ENCODE results near the gene OR4K5. TPM values are rescaled to one million over a fixed set of nuclear protein-coding genes. Genes with fewer than 3 reads are reported as not detected.
"Not testable (repeated sequence)": the region's sequence is repeated elsewhere in the genome, so short reads cannot be mapped to it uniquely, and the experiment has no call there.

Gene OR4K5
- total RNA-seq, 1 donor, result not detected

DNA sequence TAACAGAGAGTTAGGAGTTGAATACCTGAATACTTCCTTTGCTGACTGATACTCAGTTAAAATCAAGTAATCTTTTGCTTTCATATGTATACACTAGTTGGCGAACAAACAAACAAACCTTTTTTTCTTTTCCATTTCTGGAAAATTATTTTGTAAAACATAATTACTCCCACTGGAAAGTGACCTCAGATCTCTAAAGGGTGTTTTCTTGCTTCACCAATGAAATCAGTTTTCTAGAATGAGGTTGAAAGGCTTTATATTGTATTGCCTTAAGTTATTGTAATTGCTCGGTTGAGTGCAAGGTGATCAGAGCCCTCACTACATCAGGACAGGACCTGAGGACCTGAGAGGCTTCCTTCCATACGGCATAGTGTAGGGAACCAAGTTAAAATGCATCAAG lies 10.2 kb downstream of the OR4K5 start, which contains the start of gene OR4K1:
Gene OR4K1, plus strand, starts transcription at position 301 of the 400 bp plus-strand sequence. CDS start 4,750 bp downstream, outside the sequence.
- TF ChIP-seq, protein P1, sequence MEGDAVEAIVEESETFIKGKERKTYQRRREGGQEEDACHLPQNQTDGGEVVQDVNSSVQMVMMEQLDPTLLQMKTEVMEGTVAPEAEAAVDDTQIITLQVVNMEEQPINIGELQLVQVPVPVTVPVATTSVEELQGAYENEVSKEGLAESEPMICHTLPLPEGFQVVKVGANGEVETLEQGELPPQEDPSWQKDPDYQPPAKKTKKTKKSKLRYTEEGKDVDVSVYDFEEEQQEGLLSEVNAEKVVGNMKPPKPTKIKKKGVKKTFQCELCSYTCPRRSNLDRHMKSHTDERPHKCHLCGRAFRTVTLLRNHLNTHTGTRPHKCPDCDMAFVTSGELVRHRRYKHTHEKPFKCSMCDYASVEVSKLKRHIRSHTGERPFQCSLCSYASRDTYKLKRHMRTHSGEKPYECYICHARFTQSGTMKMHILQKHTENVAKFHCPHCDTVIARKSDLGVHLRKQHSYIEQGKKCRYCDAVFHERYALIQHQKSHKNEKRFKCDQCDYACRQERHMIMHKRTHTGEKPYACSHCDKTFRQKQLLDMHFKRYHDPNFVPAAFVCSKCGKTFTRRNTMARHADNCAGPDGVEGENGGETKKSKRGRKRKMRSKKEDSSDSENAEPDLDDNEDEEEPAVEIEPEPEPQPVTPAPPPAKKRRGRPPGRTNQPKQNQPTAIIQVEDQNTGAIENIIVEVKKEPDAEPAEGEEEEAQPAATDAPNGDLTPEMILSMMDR (IDR thresholded peaks at IDR 0.05; ENCODE audit: insufficient read depth, low read length), result no peak
- DNase-seq (ENCODE audit: low read depth), result no peak
- no peak within 1 kb of the TSS for H3K4me3 ChIP-seq (ENCODE audit: low read depth, low read length)

DNA sequence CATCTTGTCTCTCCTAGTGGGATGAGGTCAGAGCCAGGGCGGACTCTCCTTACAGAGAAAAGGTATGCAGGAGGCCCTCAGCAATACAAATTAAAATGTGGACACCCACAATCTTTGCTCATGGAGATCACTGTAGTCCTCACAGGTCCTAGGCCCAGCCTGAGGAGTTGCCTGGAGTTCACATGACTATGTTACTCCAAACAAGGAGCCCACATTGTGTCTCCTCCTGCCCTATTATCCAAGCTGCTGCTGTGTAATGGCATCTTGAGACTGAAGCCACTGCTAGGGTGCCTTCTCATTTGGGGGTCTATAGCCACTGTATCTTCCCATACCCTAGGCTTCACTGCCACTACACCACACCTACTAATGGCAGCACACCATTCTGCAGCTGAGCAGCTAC lies 21.3 kb downstream of the OR4K5 start:
- H3K4me3 ChIP-seq (ENCODE audit: low read depth, low read length), result no peak overlapping the region
- DNase-seq (ENCODE audit: low read depth), result no peak
- TF ChIP-seq, protein P1 (IDR thresholded peaks at IDR 0.05; ENCODE audit: insufficient read depth, low read length), result no peak

DNA sequence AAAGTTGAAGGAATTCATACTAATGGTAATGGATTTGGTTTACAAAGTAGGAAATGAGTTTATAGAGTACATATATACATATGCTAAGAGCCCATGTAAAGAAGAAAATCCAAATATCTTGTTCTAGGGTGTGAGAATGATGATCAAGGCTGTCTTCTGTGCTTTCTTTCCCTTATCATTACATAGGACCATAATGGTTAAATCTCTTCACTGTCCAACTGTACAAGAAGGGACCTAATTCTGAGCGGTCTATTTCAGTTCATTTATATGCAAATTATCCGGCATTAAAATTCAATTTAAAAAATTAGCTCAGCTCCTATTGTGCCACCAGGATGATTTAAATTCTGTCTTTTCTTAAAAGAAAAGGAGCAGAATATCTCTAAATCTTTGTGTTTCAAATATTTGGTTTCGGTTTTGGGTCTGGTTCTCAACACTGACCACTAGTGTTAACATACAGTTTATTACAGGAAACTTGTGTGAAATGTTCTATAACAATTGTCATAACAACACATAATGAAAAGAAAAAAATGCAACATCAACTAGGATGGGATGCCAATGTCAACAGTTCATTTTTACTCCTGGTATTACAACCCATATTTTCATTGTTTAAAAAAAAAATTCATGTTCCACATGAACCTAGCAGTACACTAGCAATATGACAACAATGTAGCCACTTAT lies 27.1 kb downstream of the OR4K5 start:
- no peak overlapping the region for H3K4me3 ChIP-seq (ENCODE audit: low read depth, low read length)
- TF ChIP-seq, protein P1 (IDR thresholded peaks at IDR 0.05; ENCODE audit: insufficient read depth, low read length), result no peak
- DNase-seq (ENCODE audit: low read depth), result no peak

DNA sequence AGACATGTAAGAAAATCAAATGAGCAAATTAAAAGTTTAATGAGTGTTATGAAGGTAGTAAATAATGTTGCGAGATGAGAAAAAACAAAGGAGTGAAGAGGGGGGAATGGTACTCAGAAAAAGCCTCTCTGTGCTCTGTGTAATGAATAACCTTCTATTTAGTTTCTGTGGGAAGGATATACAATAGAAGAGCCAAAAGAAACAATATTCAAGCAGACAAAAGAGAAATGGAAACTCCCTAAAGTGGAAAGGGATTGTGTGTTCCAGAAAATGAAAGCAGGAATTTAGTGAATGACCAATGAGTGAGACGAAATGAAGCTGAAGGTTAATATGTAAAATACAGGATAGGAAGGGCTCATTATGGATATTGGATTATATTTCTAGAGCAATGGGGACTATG lies 28.8 kb downstream of the OR4K5 start:
- DNase-seq (ENCODE audit: low read depth), result no peak
- TF ChIP-seq, protein P1 (IDR thresholded peaks at IDR 0.05; ENCODE audit: insufficient read depth, low read length), result no peak

DNA sequence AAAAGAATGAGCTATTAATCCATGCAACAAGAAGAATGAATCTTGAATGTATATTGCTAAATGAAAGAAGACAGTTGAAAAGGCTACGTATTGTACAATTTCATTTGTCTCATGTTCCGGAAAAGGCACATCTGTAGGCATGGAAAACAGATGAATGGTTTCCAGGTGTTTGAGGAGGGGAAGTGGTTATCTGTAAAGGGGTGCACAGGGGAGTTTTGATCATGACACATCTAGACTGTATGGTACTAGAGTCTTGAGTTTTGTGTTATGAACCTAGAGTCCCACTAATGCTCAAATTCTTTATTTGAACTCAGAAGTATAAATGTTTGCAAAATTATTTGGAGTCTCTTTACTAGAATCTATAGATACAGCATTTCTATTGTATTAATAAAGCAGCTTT lies 49.3 kb downstream of the OR4K5 start:
- DNase-seq (ENCODE audit: low read depth); H3K4me3 ChIP-seq (ENCODE audit: low read depth, low read length): not testable (repeated sequence)

More for the DNA sequence above, 28.8 kb downstream of the OR4K5 start:
- no peak overlapping the region for H3K4me3 ChIP-seq (ENCODE audit: low read depth, low read length)

Other genes with a start within 250 kb of the OR4K5 start
- not detected in 2 replicates for gene OR11H2, start 206.7 kb upstream of the OR4K5 start, total RNA-seq (ENCODE audit: low replicate concordance)
- not detected in 2 replicates for gene OR4Q3, start 177.0 kb upstream of the OR4K5 start, total RNA-seq (ENCODE audit: low replicate concordance)
- gene OR4M1, start 147.1 kb upstream of the OR4K5 start, total RNA-seq (ENCODE audit: low replicate concordance), result not detected in 2 replicates
- 0.33 TPM in 1 of 2 replicates, not detected in the other for gene OR4N2, start 116.8 kb upstream of the OR4K5 start, total RNA-seq (ENCODE audit: low replicate concordance)
- not detected in 2 replicates for gene OR4K2, start 45.5 kb upstream of the OR4K5 start, total RNA-seq (ENCODE audit: low replicate concordance)
- gene OR4K1, start 10.3 kb downstream of the OR4K5 start, total RNA-seq (ENCODE audit: low replicate concordance), result not detected in 2 replicates
- not detected in 2 replicates for gene OR4K15, start 55.0 kb downstream of the OR4K5 start, total RNA-seq (ENCODE audit: low replicate concordance)
- gene OR4Q2, start 81.6 kb downstream of the OR4K5 start, total RNA-seq (ENCODE audit: low replicate concordance), result not detected in 2 replicates
- not detected in 2 replicates for gene OR4K14, start 98.7 kb downstream of the OR4K5 start, total RNA-seq (ENCODE audit: low replicate concordance)
- gene OR4K13, start 115.4 kb downstream of the OR4K5 start, total RNA-seq (ENCODE audit: low replicate concordance), result not detected in 2 replicates
- gene OR4L1, start 139.4 kb downstream of the OR4K5 start, total RNA-seq (ENCODE audit: low replicate concordance), result not detected in 2 replicates
- gene OR4K17, start 190.1 kb downstream of the OR4K5 start, total RNA-seq (ENCODE audit: low replicate concordance), result not detected in 2 replicates
- not detected in 2 replicates for gene OR4N5, start 218.2 kb downstream of the OR4K5 start, total RNA-seq (ENCODE audit: low replicate concordance)